Measurements from ENCODE around the gene ANKRD7.

ANKRD7 gene

DNA sequence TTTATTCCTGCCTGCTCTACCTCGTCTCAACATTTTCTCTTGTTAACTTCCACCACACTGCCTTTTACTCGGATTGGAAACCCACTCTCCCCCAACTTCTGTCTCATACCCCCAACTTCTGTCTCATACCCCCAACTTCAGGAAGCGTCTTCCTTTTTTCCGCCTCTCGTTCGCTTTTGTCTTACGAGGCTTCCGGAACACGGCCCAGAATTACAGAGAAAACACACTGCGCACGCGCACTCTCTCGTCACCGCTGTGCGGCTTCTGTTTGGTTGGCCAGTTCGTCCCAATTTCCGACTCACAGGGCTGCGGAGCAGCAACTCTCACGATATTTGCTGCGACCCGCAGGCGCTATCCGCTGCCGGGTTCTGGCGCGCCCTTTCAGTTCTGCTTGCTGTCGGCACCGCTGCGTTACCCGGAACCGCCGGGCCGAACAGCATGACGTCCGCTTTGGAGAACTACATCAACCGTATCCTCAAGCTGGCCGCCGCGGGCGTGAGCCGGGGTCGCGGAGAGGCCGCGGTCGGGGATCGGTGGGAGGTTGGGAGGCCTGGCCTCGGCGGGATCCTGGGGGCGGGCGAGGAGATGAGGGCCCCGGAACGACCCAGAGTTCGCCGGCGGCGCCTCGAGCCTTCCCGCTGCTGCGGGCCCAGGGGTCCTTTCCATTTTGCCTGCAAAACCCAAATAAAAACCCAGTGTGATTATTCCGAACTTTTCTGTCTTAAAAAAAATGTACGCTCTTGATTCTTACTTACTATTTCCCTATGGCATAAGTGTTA, 40.5 kb upstream of the ANKRD7 start, which contains the start of gene LSM8:
Gene LSM8 (plus strand): TSS at position 379 of the 779 bp plus-strand sequence. CDS start 60 bp downstream, at position 439.
- CTCF ChIA-PET, result no interaction called here
- peak within 1 kb of the TSS; percentile 98 for H3K4me3 ChIP-seq (ENCODE audit: low read depth, low read length)
- H3K36me3 ChIP-seq (ENCODE audit: control insufficient read depth in 2 of 2, insufficient read depth in 1 of 2, low read length in 2 of 2), result peaks cover 24 to 25% of the 10 kb centered on the region in 2 experiments
- peak within 1 kb of the TSS; percentile 69 for H3K27ac ChIP-seq (ENCODE audit: extremely low read depth, low read depth, low read length)
- H3K4me1 ChIP-seq (ENCODE audit: control insufficient read depth, insufficient read depth, low read length), result no peaks in the 10 kb centered on the region; the same call in 1 of the 2 replicates
- H3K9me3 ChIP-seq (ENCODE audit: control insufficient read depth, insufficient read depth, low read depth, low read length), result no peaks in the 10 kb centered on the region
- POLR2A ChIA-PET, result no interaction called here
- TF ChIP-seq ZNF174 (tag by site-specific recombination; IDR thresholded peaks at IDR 0.05) (no peak), WT1 (tag by site-specific recombination; IDR thresholded peaks at IDR 0.05) (0 out of 2 replicates have a peak, but pooled peaks have one; percentile 18), PRDM1 (tag by site-specific recombination; IDR thresholded peaks at IDR 0.05) (0 out of 2 replicates have a peak, but pooled peaks have one; percentile 72), ZNF837 (tag by site-specific recombination; IDR thresholded peaks at IDR 0.05) (no peak), ZNF664 (tag by site-specific recombination; IDR thresholded peaks at IDR 0.05) (no peak), KLF1 (tag by site-specific recombination; IDR thresholded peaks at IDR 0.05) (no peak), ZNF146 (tag by site-specific recombination; IDR thresholded peaks at IDR 0.05) (no peak), ZNF302 (tag by site-specific recombination; IDR thresholded peaks at IDR 0.05; ENCODE audit: low read depth) (no peak), ZNF585B (tag by site-specific recombination; IDR thresholded peaks at IDR 0.05) (no peak), ZNF350 (tag by site-specific recombination; IDR thresholded peaks at IDR 0.05) (no peak), YY2 (tag by site-specific recombination; IDR thresholded peaks at IDR 0.05) (no peak), OSR2 (tag by site-specific recombination; IDR thresholded peaks at IDR 0.05) (no peak), ZIC2 (tag by site-specific recombination; IDR thresholded peaks at IDR 0.05) (peak; percentile 92), ZNF777 (tag by site-specific recombination; IDR thresholded peaks at IDR 0.05; ENCODE audit: borderline replicate concordance) (no peak), ZNF747 (tag by site-specific recombination; IDR thresholded peaks at IDR 0.05) (no peak), ZNF341 (tag by site-specific recombination; IDR thresholded peaks at IDR 0.05; ENCODE audit: low read depth) (0 out of 2 replicates have a peak, but pooled peaks have one; percentile 43), ZNF549 (tag by site-specific recombination; IDR thresholded peaks at IDR 0.05) (no peak), ZNF221 (tag by site-specific recombination; IDR thresholded peaks at IDR 0.05; ENCODE audit: borderline replicate concordance) (no peak), BCL11B (tag by site-specific recombination; IDR thresholded peaks at IDR 0.05; ENCODE audit: low read depth) (no peak), ZNF266 (tag by site-specific recombination; IDR thresholded peaks at IDR 0.05; ENCODE audit: low read depth) (peak; percentile 100), ZEB2 (tag by site-specific recombination; IDR thresholded peaks at IDR 0.05) (peak; percentile 62), ZNF311 (tag by site-specific recombination; IDR thresholded peaks at IDR 0.05; ENCODE audit: borderline replicate concordance) (no peak), ZNF416 (tag by site-specific recombination; IDR thresholded peaks at IDR 0.05) (no peak), ZNF37A (tag by site-specific recombination; IDR thresholded peaks at IDR 0.05) (0 out of 2 replicates have a peak, but pooled peaks have one; percentile 47), ZNF785 (tag by site-specific recombination; IDR thresholded peaks at IDR 0.05) (no peak)
- TF ChIP-seq, protein P1, sequence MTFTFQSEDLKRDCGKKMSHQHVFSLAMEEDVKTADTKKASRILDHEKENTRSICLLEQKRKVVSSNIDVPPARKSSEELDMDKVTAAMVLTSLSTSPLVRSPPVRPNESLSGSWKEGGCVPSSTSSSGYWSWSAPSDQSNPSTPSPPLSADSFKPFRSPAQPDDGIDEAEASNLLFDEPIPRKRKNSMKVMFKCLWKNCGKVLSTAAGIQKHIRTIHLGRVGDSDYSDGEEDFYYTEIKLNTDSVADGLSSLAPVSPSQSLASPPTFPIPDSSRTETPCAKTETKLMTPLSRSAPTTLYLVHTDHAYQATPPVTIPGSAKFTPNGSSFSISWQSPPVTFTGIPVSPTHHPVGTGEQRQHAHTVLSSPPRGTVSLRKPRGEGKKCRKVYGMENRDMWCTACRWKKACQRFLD (tag by site-specific recombination; IDR thresholded peaks at IDR 0.05), result no peak
- TF ChIP-seq, protein P2, sequence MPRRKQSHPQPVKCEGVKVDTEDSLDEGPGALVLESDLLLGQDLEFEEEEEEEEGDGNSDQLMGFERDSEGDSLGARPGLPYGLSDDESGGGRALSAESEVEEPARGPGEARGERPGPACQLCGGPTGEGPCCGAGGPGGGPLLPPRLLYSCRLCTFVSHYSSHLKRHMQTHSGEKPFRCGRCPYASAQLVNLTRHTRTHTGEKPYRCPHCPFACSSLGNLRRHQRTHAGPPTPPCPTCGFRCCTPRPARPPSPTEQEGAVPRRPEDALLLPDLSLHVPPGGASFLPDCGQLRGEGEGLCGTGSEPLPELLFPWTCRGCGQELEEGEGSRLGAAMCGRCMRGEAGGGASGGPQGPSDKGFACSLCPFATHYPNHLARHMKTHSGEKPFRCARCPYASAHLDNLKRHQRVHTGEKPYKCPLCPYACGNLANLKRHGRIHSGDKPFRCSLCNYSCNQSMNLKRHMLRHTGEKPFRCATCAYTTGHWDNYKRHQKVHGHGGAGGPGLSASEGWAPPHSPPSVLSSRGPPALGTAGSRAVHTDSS (tag by site-specific recombination; IDR thresholded peaks at IDR 0.05), result no peak
- TF ChIP-seq, protein P3, sequence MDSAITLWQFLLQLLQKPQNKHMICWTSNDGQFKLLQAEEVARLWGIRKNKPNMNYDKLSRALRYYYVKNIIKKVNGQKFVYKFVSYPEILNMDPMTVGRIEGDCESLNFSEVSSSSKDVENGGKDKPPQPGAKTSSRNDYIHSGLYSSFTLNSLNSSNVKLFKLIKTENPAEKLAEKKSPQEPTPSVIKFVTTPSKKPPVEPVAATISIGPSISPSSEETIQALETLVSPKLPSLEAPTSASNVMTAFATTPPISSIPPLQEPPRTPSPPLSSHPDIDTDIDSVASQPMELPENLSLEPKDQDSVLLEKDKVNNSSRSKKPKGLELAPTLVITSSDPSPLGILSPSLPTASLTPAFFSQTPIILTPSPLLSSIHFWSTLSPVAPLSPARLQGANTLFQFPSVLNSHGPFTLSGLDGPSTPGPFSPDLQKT (IDR thresholded peaks at IDR 0.05; ENCODE audit: borderline replicate concordance, low read depth, low read length), result 0 out of 2 replicates have a peak, but pooled peaks have one; percentile 26
- TF ChIP-seq, protein P4, sequence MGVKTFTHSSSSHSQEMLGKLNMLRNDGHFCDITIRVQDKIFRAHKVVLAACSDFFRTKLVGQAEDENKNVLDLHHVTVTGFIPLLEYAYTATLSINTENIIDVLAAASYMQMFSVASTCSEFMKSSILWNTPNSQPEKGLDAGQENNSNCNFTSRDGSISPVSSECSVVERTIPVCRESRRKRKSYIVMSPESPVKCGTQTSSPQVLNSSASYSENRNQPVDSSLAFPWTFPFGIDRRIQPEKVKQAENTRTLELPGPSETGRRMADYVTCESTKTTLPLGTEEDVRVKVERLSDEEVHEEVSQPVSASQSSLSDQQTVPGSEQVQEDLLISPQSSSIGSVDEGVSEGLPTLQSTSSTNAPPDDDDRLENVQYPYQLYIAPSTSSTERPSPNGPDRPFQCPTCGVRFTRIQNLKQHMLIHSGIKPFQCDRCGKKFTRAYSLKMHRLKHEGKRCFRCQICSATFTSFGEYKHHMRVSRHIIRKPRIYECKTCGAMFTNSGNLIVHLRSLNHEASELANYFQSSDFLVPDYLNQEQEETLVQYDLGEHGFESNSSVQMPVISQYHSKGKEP (tag by site-specific recombination; IDR thresholded peaks at IDR 0.05), result no peak
- TF ChIP-seq, protein P5, sequence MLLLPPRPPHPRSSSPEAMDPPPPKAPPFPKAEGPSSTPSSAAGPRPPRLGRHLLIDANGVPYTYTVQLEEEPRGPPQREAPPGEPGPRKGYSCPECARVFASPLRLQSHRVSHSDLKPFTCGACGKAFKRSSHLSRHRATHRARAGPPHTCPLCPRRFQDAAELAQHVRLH (tag by site-specific recombination; IDR thresholded peaks at IDR 0.05), result peak; percentile 58
- TF ChIP-seq, protein P6, sequence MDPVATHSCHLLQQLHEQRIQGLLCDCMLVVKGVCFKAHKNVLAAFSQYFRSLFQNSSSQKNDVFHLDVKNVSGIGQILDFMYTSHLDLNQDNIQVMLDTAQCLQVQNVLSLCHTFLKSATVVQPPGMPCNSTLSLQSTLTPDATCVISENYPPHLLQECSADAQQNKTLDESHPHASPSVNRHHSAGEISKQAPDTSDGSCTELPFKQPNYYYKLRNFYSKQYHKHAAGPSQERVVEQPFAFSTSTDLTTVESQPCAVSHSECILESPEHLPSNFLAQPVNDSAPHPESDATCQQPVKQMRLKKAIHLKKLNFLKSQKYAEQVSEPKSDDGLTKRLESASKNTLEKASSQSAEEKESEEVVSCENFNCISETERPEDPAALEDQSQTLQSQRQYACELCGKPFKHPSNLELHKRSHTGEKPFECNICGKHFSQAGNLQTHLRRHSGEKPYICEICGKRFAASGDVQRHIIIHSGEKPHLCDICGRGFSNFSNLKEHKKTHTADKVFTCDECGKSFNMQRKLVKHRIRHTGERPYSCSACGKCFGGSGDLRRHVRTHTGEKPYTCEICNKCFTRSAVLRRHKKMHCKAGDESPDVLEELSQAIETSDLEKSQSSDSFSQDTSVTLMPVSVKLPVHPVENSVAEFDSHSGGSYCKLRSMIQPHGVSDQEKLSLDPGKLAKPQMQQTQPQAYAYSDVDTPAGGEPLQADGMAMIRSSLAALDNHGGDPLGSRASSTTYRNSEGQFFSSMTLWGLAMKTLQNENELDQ (tag by site-specific recombination; IDR thresholded peaks at IDR 0.05; ENCODE audit: low read depth), result no peak
